GM18505 (cell line): Measurements from ENCODE around the gene PXMP4.

Experiments
- ATAC-seq: cut with Tn5 transposase; IDR thresholded peaks from one replicate; pipeline ENCODE4 v1.9.1; 2021; ENCODE audit not compliant: unreplicated experiment
- POLR2A ChIP-seq: IDR thresholded peaks from 4 replicates; pipeline ENCODE4 v1.6.1; 2011; ENCODE audit warnings: borderline replicate concordance; ENCODE audit not compliant: insufficient read depth, insufficient read length; ENCODE audit errors: extremely low read depth

The PXMP4 gene

DNA sequence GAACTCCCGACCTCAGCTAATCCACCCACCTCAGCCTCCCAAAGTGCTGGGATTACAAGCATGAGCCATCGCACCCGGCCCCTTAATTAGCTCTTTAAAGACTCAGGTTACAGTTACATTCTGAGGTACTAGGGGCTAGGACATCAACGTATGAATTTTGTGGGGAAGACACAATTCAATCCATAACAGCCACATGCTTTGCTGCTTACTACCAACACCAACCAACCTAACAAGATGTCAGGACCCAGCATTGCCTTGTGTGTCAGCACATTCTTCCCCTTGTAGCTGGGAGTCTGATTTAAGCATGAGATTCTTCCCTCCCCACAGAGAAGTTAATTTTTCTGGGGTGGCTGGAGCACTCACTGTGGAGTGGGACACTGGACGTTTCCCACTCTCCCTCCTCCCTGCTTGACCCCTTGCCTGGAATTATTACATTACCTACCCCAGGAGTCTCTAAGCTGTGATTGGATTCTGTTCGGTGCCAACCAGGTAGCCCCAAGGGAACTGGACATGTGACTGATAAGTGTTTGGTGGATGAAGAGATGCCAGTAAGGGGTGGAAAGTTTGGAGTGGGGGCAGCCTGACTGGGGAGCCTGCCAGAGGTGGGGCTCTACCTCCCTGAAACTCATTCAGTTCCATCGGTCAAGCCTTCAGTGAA is 5.6 kb upstream of the PXMP4 start:
- no peak for TF ChIP-seq POLR2A
- no peak for ATAC-seq

DNA sequence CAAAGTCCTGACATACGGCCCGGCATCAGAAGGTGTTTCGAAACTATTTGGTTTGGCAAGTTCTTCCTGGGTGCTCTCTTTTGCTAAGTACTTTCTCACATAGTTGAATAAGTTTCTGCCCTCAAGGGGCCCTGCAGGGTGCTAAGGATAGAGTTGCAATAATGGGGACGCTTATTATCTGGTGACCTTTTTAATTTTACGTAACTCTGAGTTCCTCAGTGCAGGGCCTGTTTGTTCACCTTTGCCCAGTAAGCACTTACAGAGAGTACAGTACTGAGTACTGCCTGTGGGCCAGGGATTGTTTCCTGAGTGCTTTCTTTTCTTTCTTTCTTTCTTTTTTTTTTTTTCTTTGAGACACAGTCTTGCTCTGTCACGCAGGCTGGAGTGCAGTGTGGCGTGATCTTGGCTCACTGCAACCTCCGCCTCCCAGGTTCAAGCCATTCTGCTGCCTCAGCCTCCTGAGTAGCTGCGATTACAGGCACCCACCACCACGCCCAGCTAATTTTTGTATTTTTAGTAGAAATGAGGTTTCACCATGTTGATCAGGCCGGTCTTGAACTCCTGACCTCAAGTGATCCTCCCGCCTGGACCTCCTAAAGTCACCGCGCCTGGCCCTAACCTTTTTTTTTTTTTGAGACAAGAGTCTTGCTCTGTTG is 4.5 kb upstream of the PXMP4 start:
- ATAC-seq: no peak
- TF ChIP-seq POLR2A: no peak

DNA sequence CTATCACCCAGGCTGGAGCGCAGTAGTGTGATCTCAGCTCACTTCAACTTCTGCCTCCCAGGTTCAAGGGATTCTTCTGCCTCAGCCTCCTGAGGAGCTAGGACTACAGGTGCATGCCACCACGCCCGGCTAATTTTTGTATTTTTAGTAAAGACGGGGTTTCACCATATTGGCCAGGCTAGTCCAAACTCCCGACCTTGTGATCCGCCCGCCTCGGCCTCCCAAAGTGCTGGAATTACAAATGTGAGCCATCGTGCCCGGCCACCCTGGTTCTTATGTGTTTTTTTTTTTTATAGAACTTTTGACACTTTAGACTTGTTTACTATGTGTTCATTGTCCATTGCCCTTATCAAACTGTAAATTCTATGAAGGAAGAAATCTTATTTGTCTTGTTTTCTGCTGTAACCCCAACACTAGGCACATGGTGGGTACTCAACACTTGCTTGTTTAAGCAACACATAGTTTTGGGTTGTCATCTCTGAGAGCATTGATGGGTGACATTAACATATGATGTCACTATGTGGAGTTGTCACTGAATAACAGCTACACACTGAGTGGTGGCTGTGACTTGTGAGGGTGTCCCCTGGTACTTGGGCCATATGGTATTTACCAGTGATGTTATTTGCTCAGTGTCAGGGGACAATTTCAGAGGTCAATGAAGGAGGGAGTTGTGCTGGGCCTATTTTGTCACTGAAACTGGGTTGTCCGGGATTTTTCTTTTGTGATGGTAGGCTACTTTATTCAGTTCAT is 1.5 kb upstream of the PXMP4 start:
- ATAC-seq: no peak
- TF ChIP-seq POLR2A: no peak

DNA sequence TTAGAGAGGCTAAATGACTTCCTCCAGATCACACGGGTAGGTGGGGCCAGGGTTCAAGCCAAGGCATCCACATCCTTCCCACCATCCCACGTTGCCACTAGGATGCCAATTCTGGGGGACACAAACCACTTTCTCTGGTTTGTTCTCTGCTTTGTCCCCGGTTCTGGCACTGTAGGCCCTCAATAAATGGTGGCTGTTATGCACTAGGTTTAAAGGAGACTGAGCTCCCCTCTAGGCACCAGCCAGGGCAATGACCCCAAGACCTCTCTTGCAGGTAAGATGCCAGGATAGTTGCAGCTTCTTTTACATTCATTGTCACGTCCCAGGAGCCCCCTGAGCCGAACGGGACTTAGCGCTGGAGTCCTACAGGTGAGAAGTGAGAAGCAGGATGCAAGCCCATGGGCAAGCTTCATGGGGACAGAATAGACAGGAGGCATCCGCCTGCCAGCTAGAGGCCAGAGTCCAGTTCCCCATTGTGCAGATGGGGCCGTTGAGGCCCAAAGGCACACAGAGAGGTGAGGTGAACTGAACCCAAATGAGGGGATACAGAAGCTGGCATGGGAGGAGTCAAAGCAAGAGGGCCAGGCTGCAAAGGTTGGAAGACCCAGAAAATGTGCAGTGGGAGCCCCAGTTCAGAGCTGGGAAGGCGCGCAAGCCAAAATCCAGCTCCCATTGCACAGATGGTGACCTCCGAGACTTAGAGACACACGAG is 677 bp downstream of the PXMP4 start:
- no peak for TF ChIP-seq POLR2A
- ATAC-seq: no peak

DNA sequence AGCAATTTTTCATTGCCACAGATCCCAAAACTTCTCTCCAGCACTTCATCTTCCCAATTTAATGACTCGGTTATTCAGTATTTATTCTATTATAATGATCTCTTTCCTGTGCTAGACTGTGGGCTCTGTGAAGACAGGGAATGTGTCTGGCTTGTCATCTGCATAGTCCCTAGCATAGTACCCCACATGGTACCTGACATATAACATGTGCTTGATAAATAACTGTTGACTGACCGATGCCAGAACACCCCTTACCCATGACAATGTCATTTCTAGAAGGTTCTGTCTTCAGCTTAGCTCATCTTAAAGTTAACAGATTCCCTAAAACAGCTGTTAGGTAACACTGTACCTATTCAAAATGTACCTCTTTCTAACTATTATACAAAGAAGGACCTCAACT is 3.6 kb downstream of the PXMP4 start:
- TF ChIP-seq POLR2A: no peak
- no peak for ATAC-seq

GRCh38 chr20:33713865-33714367 is 6.2 kb downstream of the PXMP4 start:
- no peak for ATAC-seq
- TF ChIP-seq POLR2A: no peak

DNA sequence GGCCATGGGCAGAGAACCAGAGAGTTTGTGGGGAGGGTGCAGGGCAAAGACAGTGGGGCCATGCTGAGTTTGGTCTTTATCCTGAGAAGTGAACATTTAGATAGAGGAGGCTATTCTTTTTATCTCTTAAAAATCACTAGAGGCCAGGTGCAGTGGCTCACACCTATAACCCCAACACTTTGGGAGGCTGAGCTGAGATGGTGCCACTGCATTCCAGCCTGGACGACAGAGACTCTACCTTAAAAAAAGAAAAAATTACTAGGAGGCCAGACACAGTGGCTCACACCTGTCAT is 8.7 kb downstream of the PXMP4 start:
- TF ChIP-seq POLR2A: no peak
- no peak for ATAC-seq

DNA sequence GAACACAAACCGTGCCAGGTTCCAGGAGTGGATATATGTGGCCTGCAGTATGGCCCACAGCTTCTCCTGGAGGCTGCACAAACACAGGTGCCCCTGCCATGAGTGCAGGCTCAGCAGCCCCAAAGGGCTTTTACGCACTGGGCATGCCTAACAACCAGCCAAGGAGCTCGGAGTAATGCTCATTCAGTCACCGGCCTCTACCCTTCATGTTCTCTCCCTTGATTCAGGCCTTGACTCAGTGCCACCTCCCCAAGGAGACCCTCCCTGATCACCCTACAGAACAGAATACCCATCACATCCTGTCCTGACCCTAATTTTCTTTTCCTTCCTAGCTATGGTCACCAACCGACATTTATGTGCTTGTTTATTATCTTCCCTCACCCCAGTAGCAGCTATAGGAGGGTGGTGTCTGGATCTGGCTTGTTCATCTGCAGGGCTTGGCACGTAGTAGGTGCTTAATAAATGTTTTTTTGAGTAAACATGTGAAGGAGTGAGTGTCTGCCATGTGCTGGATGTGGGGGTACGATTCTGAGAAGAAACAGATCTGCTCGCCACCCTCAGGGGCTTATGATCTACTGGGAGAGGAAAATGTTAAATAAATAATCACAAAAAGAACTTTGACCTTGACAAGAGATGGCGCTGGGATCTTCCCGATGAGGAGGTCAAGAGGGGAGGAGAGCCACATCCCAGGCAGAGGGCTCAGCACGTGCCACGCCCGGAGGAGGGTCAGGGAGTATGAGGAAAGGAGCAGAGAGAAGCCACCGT is 9.2 kb downstream of the PXMP4 start:
- no peak for ATAC-seq

GRCh38 chr20:33709905-33710541 is 10.1 kb downstream of the PXMP4 start:
- no peak for TF ChIP-seq POLR2A
- no peak for ATAC-seq

More for the DNA sequence above, 9.2 kb downstream of the PXMP4 start:
- TF ChIP-seq POLR2A: no peak

DNA sequence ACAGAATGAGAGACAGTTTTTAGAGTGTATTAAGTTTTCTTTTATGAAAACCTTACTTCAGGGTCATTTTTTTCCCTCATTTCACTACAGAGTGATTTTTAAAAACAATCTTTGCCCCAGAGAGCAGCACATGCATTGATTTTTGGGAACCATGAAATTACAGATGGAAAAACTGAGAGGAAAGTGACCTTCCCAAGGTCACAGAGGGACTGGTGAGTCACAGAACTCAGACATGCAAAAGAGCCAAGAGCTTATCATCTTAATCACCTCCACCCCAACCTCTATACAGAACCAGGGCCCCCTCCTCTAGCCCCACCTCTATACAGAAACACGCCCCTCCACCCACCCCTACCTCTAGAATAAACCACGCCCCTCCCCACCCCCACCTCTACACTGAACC is 10.7 kb downstream of the PXMP4 start:
- ATAC-seq: no peak
- no peak for TF ChIP-seq POLR2A

GRCh38 chr20:33707668-33708067 is 12.4 kb downstream of the PXMP4 start:
- no peak for TF ChIP-seq POLR2A
- no peak for ATAC-seq

- TF ChIP-seq POLR2A: no peak
- ATAC-seq: no peak
Observed at GRCh38 chr20:33704197-33704924, 15.7 kb downstream of the PXMP4 start.
